VCaP (cell line): ENCODE data around the gene ETS1.
"Not testable (repeated sequence)": the region's sequence is repeated elsewhere in the genome, so short reads cannot be mapped to it uniquely, and the experiment has no call there.

Experiments used
- H3K27ac ChIP-seq: fragments of 450-650 bp; 2 replicates; pipeline ENCODE4 v1.5.1; 2017
- CTCF ChIP-seq: fragments of 450-650 bp; conservative IDR thresholded peaks from 2 replicates; pipeline ENCODE4 v1.5.1; 2017; ENCODE audit warnings: mild to moderate bottlenecking, moderate library complexity

The ETS1 gene

DNA sequence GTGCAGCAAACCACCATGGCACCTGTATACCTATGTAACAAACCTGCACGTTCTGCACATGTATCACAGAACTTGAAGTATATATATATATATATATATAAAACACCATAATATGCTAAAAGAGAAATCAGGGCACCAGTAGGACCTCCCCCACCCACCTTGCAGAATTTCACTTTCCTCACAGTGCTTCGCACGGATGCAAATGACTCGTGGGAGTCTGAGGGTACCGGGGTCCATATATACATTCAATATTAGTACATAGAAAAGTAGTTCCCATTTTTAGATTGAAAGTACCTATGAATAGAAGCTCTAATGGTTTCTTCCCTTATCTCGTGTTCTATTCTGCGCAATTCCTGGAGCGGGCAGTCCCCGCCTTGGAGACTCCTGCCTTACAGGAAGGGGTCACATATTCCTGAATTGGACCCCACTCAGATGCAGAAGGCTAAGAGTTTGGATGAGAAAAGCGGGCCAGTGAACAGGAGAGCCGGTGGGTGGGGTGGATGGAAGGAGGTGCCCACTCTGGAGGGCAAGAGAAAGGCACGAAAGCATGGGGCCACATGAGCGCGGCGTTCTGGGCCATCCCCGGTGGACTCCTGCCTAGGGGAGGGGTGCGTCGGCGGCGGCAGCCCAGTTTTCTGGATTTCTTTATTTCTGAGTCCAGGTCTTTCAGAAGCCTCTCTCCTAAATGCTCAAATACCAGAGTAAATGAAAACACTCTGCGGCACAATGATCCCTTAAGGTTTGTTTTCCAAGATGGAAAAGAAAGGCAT lies 136.3 kb downstream of the ETS1 start:
- no peak for TF ChIP-seq CTCF
- peak overlapping the region; percentile 83; the same call in 1 of the 2 replicates for H3K27ac ChIP-seq

GRCh38 chr11:128450425-128450824 lies 136.9 kb downstream of the ETS1 start:
- not testable (repeated sequence) for H3K27ac ChIP-seq

DNA sequence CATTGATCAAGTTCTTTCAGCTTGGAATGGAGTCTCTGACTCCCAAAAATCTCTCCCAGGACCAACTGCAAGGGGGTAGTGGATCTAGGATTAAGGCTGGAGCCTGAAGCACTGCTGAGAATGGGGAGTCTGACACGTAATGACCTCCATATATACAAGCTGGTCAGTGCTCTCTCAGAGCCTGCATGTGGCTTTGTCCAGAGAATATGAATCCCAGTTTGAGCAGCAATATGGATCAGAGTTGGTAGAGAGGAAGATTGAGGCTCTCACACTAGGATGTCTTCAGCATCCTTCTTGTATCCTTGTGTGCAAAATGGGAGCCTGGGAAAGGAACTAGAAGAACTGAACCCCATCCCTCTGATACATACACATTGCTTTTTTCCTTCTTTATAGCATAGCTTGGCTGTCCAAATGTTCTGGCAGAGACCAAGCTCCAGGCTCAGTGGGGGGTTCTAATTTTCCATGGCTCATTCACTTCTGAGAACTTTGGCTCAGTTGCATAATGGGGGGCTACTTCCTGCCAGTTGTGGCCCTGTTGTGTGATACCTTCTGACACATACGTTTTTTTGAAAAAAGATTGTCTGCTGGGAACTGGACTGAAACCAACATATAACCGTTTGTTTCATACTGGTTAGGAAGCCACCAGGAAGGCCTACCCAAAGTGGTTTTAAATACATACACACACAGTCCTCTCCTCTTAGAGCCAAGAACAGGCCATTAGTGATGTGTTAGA lies 138.2 kb downstream of the ETS1 start:
- no peak overlapping the region for H3K27ac ChIP-seq
- no peak for TF ChIP-seq CTCF

DNA sequence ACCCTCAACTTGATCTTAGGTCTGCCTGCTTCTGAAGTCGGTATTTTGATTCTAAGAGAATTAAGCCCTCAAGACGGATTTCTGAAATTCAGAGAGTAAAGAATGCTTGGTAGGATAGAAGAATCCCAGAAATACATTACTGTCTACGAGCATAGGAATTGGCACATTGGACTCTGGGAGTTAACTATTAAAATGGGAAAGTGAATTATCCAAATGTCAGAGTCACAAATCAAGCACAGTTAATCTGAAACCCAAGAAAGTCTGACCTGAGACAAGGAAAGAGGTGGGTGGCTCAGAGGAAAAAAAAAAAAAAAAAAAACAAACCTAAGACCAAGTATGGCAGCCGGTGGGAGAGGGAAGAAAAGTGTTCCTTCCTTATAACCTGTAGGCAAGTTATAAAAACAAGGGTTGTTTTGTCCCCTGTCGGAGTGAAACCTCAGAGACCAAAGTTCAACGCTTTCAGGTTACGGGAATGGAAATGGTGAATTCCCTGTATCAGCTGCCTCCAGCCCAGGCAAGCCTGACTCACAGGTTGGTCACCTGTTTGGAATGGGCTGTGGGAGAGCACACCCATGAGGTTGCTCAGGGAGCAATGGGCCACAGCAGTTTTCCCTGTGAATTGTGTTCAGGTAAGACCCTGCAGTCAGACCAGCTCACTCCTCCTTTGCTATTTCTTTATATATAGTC lies 139.0 kb downstream of the ETS1 start:
- no peak overlapping the region for H3K27ac ChIP-seq
- TF ChIP-seq CTCF = no peak

DNA sequence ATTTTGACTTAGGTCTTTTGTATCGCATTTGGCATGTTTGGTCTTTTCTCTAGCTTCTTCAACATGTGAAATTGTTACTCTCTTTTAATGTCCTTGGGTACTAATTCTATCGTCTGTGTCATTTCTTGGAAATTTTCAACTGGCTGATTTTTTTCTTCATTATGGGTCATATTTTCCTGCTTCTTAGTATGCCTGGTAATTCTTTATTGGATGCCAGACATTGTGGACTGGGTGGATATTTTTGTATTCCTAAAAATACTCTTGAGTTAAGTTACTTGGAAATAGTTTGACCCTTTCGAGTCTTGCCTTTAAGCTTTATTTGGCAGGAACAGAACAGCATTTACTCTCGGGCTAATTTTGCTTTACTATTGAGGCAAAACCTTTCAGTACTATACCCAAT lies 140.1 kb downstream of the ETS1 start:
- TF ChIP-seq CTCF = no peak
- no peak overlapping the region for H3K27ac ChIP-seq

- H3K27ac ChIP-seq = not testable (repeated sequence)
These were observed 141.4 kb downstream of the ETS1 start for GRCh38 chr11:128445921-128446320.

DNA sequence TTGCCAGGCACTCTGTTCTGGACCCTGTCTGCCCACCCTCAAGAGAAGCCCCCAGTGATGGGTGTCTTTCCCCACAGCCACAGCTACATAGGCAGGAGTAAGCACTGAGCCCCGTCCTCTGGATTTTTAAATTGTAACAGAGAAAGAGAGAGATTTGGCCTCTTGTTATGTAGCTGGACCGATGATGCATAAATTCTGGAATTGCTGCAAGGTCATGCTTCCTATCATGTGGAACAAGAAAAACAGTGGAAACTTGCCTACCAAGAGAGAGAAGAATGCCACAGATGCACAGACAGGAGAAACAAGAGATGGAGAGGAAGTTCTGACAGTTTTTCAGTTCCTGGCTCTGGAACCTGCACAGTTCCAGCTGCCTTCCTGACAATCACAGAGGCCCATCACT lies 150.2 kb downstream of the ETS1 start:
- TF ChIP-seq CTCF = no peak
- no peak overlapping the region for H3K27ac ChIP-seq

- no peak overlapping the region for H3K27ac ChIP-seq
- TF ChIP-seq CTCF = no peak
These were observed 152.5 kb downstream of the ETS1 start for GRCh38 chr11:128434818-128435217.
